Activated T-cell treated with anti-CD3 and anti-CD28 coated beads, Interleukin-2, amount 50 U/mL, for 1 hour (primary cell): ENCODE data around the gene SHCBP1.

ENCODE experiments used
- DNase-seq: peaks from one replicate; pipeline ENCODE4 v3.0.0-alpha.2; 2020

Gene SHCBP1

DNA sequence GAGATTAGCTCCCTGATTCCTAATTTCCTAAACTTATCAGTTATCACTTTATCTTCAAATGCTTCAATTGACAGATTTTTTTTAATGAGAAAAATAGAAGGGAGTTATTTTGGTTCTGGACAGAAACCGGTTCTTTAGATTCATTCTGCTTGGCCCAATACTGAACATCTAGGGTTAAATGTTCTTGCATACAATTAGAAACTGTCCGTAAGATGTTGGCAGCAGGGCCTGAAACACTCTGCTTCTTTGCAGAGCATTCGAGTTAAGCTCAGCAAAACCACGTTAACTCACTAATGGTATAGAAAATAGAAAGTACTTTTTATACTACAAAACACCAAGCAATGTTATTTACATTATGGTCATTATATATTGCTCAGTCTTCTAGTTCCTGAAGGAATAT lies 7.2 kb downstream of the SHCBP1 start:
- DNase-seq = no peak

GRCh38 chr16:46613352-46613751 lies 7.8 kb downstream of the SHCBP1 start:
- DNase-seq = no peak

DNA sequence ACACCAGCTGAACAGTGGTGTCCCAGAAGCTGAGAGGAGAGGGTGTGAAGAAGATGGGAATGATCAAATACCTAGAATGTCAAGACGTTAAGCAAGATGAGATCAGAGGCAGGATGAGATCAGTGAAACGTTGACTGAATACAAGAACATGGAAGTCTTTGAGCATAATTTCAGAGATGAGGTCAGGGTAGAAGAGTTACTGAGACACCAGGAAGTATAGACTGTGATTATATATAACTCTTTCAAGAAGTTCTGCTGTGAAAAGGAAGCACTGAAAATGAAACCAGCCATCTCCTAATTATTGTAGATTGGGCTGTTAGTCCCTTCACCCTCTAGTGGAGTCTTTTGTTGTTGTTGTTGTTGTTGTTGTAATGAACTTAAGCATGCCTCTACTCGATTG lies 9.1 kb downstream of the SHCBP1 start:
- DNase-seq = no peak

- DNase-seq = no peak
Measured at GRCh38 chr16:46607529-46607928, 13.7 kb downstream of the SHCBP1 start.

- DNase-seq = no peak
Measured at GRCh38 chr16:46606231-46606630, 14.9 kb downstream of the SHCBP1 start.

- no peak for DNase-seq
Measured at GRCh38 chr16:46591257-46591656, 29.9 kb downstream of the SHCBP1 start.

- DNase-seq = no peak
Measured at GRCh38 chr16:46586011-46586577, 35.1 kb downstream of the SHCBP1 start.

DNA sequence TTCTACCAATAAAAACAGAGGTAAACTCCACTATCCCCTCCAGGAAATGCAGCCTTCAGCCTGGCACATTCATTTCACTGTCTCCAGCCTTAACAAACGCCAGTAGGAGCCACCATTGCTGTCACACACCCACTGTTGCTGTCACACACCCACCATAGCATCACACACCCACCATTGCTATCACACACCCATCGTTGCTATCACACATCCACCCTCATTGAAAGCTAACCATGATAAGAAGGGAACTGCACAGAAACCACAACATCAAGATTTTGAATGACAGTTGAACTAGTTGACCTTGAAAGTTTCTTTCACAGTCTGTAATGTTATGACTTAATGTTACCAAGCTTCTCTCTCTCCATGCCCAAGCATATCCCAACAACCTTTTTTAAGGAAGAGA lies 38.1 kb downstream of the SHCBP1 start:
- DNase-seq = no peak

DNA sequence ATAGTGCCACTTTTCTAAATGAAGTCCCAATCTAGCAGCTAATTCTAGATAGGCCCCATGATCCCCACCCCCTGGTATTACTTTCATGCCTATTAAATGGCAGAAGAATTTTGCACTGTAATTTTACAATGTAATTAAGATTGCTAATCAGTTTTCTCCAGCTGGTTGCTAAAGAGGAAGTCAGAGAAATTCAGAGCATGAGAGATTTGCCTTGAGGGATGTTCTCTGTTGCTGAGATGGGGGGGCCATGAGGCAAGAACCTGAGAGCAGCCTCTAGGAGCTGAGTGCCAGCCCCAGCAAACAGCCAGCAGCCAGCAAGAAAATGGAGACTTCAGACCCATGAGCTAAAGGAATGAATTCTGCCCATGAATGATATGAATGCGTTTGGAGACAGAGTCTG lies 38.9 kb downstream of the SHCBP1 start:
- no peak for DNase-seq

- no peak for DNase-seq
Measured at GRCh38 chr16:46577988-46578579, 43.1 kb downstream of the SHCBP1 start.

DNA sequence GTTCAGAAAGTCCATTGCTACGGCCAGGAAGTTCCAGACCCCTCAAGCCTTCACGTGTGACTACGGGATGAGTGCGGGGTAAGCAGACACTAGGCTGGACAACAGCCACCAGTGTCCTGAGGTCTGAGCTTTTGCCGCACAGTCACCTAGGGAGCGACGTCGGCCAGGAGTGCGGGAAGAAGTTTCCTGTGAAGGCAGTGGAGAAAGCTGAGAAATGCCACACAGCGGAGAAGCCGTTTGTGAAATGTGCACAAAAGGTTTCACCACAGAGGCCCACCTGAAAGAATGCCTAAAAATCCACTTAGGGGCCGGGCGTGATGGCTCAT lies 47.4 kb downstream of the SHCBP1 start:
- DNase-seq = no peak

DNA sequence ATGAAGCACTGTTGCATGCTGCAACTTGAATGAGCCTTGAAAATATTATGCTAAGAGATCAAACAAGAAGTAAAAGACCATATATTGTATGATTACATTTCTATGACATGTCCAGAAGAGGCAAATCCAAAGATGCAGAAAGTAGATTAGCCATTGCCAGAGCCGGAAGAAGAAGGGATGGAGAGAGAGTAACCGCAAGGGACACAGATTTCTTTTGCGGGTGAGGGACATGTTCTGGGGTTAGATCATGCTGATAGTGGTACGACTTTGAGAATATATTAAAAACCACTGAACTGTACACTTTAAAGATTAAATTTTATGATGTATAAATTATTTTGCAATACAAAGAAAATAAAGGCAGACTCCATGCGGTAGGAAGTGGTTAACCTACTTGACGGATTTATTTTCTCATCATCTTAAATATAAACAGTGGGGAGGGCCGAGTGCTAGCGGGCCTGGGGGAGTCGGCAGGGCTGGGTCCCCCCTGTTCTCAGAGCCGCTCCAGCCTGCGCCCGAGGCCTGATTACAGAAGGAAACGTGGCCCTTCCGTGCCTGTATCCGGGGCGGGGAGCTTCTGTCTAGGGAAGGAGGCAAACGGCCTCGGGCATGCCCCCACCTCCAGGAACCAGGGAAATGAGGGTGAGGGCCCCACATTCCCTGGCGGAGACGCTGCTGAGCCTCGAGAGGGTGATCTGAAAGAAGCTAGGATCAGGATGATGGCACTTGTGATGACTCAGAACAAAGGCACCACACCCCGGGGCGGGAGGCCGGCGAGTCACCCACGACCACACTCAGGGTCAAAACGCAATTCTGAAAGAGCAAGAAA lies 48.0 kb downstream of the SHCBP1 start:
- DNase-seq = no peak

DNA sequence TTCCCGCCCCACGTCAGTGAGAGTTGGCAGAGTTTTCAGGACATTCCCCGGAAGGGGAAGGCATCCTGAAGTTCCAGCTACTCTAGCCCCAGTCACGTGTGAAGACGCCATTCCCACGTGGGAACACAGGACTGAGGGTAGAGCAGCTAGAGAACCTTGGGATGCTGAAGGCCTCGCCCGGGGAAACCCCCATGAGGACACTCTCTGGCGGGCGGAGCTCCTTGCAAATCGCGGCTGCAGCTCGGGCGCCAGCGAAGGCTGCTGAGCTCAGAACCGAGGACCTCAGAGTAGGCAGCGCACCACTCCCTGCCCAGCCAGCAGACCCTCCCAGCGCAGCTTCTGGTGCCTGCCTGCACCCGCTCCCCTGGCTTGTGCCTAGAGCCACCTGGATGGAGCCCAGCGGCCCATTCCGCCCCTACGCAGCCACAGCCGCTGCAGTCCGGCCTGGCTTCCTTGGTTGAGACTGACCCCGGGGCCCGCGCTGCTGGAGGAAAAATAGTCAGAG lies 51.9 kb downstream of the SHCBP1 start:
- no peak for DNase-seq

- DNase-seq = no peak
Measured at GRCh38 chr16:46568472-46569230, 52.5 kb downstream of the SHCBP1 start.

DNA sequence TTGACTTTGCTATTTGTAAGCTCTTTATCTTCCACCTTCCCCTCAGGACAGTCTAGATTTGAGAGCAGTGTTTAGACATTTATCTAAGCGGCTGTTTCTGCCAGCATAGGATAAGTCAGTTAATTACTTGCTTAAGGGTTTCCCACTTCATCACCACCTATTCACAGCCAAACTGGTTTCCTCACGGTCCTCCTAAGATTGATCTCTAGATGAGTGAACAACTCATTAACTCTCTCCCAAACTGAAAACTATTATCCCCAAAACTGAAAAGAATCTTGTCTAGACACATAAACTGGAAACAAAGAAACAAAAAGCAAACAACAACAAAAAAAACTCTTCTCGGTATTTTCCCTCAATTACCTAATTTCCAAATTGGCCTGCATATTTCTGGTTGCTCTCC lies 58.2 kb downstream of the SHCBP1 start:
- DNase-seq = no peak

- DNase-seq = no peak
Measured at GRCh38 chr16:46558018-46558417, 63.2 kb downstream of the SHCBP1 start.

DNA sequence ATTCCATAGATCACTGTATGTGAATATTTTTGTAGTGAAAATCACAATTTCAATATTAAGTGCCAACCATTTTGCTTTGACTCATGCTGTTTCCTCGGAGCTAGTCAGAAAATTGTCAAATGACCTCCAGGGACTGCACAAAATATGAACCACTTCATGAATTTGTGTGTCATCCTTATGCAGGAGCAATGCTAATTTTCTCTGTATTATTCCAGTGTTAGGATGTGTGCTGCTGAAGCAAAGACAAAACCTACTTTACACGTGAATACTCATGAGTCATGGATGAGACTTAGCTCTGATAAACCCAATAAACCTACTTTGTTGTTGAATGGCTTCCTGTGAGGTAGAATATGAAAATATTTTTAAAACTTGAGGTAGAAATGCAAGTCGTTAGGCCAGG lies 65.2 kb downstream of the SHCBP1 start:
- no peak for DNase-seq

DNA sequence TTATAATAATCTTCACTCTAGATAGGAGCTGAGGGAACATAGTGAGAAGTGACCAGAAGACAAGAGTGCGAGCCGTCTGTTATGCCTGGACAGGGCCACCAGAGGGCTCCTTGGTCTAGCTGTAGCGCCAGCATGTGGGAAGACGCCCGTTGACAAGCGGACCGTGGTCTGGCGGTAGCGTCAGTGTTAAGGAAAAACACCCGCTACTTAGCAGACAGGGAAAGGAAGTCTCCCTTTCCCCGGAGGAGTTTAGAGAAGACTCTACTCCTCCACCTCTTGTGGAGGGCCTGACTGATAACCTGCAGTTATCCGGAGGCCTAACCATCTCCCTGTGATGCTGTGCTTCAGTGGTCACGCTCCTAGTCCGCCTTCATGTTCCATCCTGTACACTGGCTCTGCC lies 66.7 kb downstream of the SHCBP1 start:
- DNase-seq = peak; percentile 46

DNA sequence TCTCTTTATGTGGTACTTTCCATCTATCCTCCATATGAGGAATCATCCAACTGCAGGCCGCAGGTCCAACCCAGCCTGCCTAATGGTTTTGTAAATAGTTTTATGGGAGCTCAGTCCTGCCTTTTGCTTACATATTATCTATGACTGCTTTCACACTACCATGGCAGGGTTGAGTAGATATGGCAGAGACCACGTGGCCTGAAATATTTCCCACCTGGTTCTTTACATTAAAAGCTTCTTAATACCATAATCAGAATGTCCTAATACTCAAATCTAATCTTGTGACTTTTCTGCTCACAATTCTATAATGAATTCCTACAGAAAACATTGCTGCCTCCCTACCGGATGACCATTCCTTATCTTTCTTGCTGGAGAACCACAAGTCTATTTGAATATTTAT lies 71.7 kb downstream of the SHCBP1 start:
- no peak for DNase-seq
